T-cell (primary cell): ENCODE measurements around the gene CTSL. TPM values are rescaled to one million over a fixed set of nuclear protein-coding genes. Genes with fewer than 3 reads are reported as not detected.

Experiments used
- ATAC-seq, 4 experiments: fragments of 200-7000 bp in 3 of 4; fragments of 150-1000 bp in 1 of 4; cut with Tn5 transposase; replicated peaks in 1 of 4; 1 replicate in 3 of 4; 2 replicates in 1 of 4; pipeline ENCODE4 v1.10.0; 2021; ENCODE audit warnings: moderate library complexity in 3 of 4, mild to moderate bottlenecking in 2 of 4, moderate number of reproducible peaks in 1 of 4
- CTCF ChIA-PET, 2 donors: fragments of 300-600 bp; sonication (Branson Sonifier 250); formaldehyde crosslinking; loops; one replicate each; lab custom pipeline; 2022; ENCODE audit warnings: antibody characterized with exemption in 2 of 2; lab: Charles Lee
- POLR2A ChIA-PET, 2 donors: fragments of 300-600 bp; sonication (Branson Sonifier 250); formaldehyde crosslinking; loops; one replicate each; lab custom pipeline; 2022; ENCODE audit warnings: antibody characterized with exemption in 2 of 2; lab: Charles Lee
- DNase-seq, 35 experiments: peaks; one replicate each; pipeline versions ENCODE4 v3.0.0 to v3.0.0-alpha.2; 2013 to 2023
- H3K27ac ChIP-seq: one replicate; pipeline ENCODE4 v1.5.1; 2013; ENCODE audit warnings: low read length
- H3K27me3 ChIP-seq, 2 experiments: replicated peaks in 1 of 2; 1 replicate in 1 of 2; 2 replicates in 1 of 2; pipeline versions ENCODE4 v1.6.1 to v1.7.0; 2013; ENCODE audit warnings: low read length in 1 of 2, mixed read lengths in 1 of 2; ENCODE audit not compliant: control insufficient read depth in 2 of 2, insufficient read depth in 2 of 2; ENCODE audit errors: extremely low read depth in 1 of 2
- H3K36me3 ChIP-seq, 2 donors: 1 replicate in 1 of 2; 2 replicates in 1 of 2; pipeline versions ENCODE4 v1.6.1 to v1.7.0; 2013; ENCODE audit warnings: low read length in 1 of 2; ENCODE audit not compliant: control insufficient read depth in 2 of 2, insufficient read depth in 1 of 2; ENCODE audit errors: extremely low read depth in 1 of 2
- H3K4me1 ChIP-seq, 2 experiments: 1 replicate in 1 of 2; 2 replicates in 1 of 2; pipeline versions ENCODE4 v1.6.1 to v1.7.0; 2013; ENCODE audit warnings: low read length in 2 of 2, mixed read lengths in 1 of 2; ENCODE audit not compliant: insufficient read depth in 2 of 2, control insufficient read depth in 1 of 2; ENCODE audit errors: extremely low read depth in 1 of 2
- H3K4me3 ChIP-seq, 2 donors: 1 replicate in 1 of 2; 2 replicates in 1 of 2; pipeline versions ENCODE4 v1.5.1 to v1.7.0; 2013; ENCODE audit warnings: mild to moderate bottlenecking in 2 of 2, low read length in 1 of 2, moderate library complexity in 1 of 2; ENCODE audit not compliant: control insufficient read depth in 1 of 2; ENCODE audit errors: extremely low read depth in 1 of 2
- H3K9me3 ChIP-seq: 2 replicates; pipeline ENCODE4 v1.7.0; 2013
- H3K27ac Mint-ChIP-seq, 2 donors: one replicate each; pipeline ENCODE4 v1.8.0; 2020 to 2021; ENCODE audit warnings: mild to moderate bottlenecking in 2 of 2, mixed read lengths in 2 of 2
- H3K27me3 Mint-ChIP-seq, 2 donors: one replicate each; pipeline ENCODE4 v1.8.0; 2021 to 2022; ENCODE audit warnings: mixed read lengths in 2 of 2
- H3K36me3 Mint-ChIP-seq: one replicate; pipeline ENCODE4 v1.8.0; 2021; ENCODE audit warnings: mixed read lengths
- H3K4me1 Mint-ChIP-seq, 3 donors: one replicate each; pipeline ENCODE4 v1.8.0; 2020 to 2022; ENCODE audit warnings: mixed read lengths in 3 of 3, mild to moderate bottlenecking in 1 of 3
- H3K4me3 Mint-ChIP-seq, 3 donors: one replicate each; pipeline ENCODE4 v1.8.0; 2020 to 2022; ENCODE audit warnings: mild to moderate bottlenecking in 3 of 3, mixed read lengths in 3 of 3, moderate library complexity in 3 of 3
- H3K9me3 Mint-ChIP-seq, 3 donors: one replicate each; pipeline ENCODE4 v1.8.0; 2020 to 2022; ENCODE audit warnings: mixed read lengths in 3 of 3
- WGBS: methylation state at CpG from one replicate; pipeline ENCODE4 v1.1.5; 2013; ENCODE audit warnings: missing lambda C conversion rate; ENCODE audit not compliant: insufficient coverage; 5-methylcytosine and 5-hydroxymethylcytosine counted together
- total RNA-seq, 35 experiments: library from RNA in 6 of 35; stranded (reverse) in 6 of 35; fragments of 120-200 nt in 1 of 35; gene quantifications; one replicate each; pipeline versions ENCODE4 v1.2.1 to v1.2.4 and lab custom pipeline; 2013 to 2026

Gene CTSL
- total RNA-seq, 5 donors from 2014 or later (not counting 1 experiment from before 2014, with no cell fraction given), result 0.54 to 141 (median 54.5) TPM

- H3K4me1 ChIP-seq, result peaks cover 21 to 24% of the 10 kb centered on the region in 2 experiments
- Mint-ChIP-seq H3K4me3 (no peak overlapping the region), H3K9me3 (no peaks in the 10 kb centered on the region), H3K27me3 (no peaks in the 10 kb centered on the region), H3K27ac (no peak overlapping the region), H3K4me1 (peaks cover 16 to 26% (median 24%) of the 10 kb centered on the region in 3 donors), H3K36me3 (no peaks in the 10 kb centered on the region)
- no peak for DNase-seq
- peaks cover 0 to 4% of the 10 kb centered on the region in 2 donors for H3K36me3 ChIP-seq
- peaks cover 0 to 4% of the 10 kb centered on the region in 2 experiments for H3K27me3 ChIP-seq
- no peaks in the 10 kb centered on the region for H3K9me3 ChIP-seq
- ChIA-PET POLR2A (no interaction called here), CTCF (no interaction called here)
- no peak for ATAC-seq
- H3K4me3 ChIP-seq, result no peak overlapping the region
- WGBS, result 59% methylated on average over 2 of the region's 4 CpGs
- no peak overlapping the region for H3K27ac ChIP-seq
Observed at GRCh38 chr9:87682085-87682484, 43.8 kb upstream of the CTSL start.

GRCh38 chr9:87682618-87683017, 43.3 kb upstream of the CTSL start:
- 87% methylated on average over 4 of the region's 4 CpGs for WGBS
- H3K4me1 Mint-ChIP-seq, result peaks cover 16 to 26% (median 26%) of the 10 kb centered on the region in 3 donors
- H3K27me3 Mint-ChIP-seq, result no peaks in the 10 kb centered on the region
- no peak overlapping the region for H3K27ac Mint-ChIP-seq
- POLR2A ChIA-PET, result no interaction called here
- Histone ChIP-seq H3K4me3 (no peak overlapping the region), H3K27me3 (peaks cover 0 to 2% of the 10 kb centered on the region in 2 experiments), H3K27ac (no peak overlapping the region), H3K9me3 (no peaks in the 10 kb centered on the region), H3K36me3 (peaks cover 0 to 4% of the 10 kb centered on the region in 2 donors), H3K4me1 (peaks cover 21 to 24% of the 10 kb centered on the region in 2 experiments)
- H3K9me3 Mint-ChIP-seq, result no peaks in the 10 kb centered on the region
- H3K36me3 Mint-ChIP-seq, result no peaks in the 10 kb centered on the region
- CTCF ChIA-PET, result no interaction called here
- no peak for ATAC-seq
- DNase-seq, result no peak
- no peak overlapping the region for H3K4me3 Mint-ChIP-seq

- Mint-ChIP-seq H3K4me1 (peaks cover 16 to 23% (median 16%) of the 10 kb centered on the region in 3 donors), H3K27me3 (no peaks in the 10 kb centered on the region), H3K4me3 (no peak overlapping the region), H3K27ac (no peak overlapping the region), H3K9me3 (no peaks in the 10 kb centered on the region), H3K36me3 (no peaks in the 10 kb centered on the region)
- 87% methylated on average over 22 of the region's 24 CpGs for WGBS
- Histone ChIP-seq H3K4me1 (peaks cover 20 to 22% of the 10 kb centered on the region in 2 experiments), H3K36me3 (peaks cover 0 to 4% of the 10 kb centered on the region in 2 donors), H3K27ac (no peak overlapping the region), H3K27me3 (peaks cover 0 to 2% of the 10 kb centered on the region in 2 experiments), H3K9me3 (no peaks in the 10 kb centered on the region), H3K4me3 (no peak overlapping the region)
- ATAC-seq (no peak), DNase-seq (no peak)
- POLR2A ChIA-PET, result interaction anchor here in 1 of 2 donors (0.6 kb wide), 1 partner anchor 28 kb away, joined by 3 read pairs; no protein-coding TSS in a partner anchor
- CTCF ChIA-PET, result no interaction called here
Observed at GRCh38 chr9:87683751-87684626, 41.9 kb upstream of the CTSL start.

- DNase-seq, result peak in 1 of 35 experiments; percentile 12
- ATAC-seq, result no peak
- Histone ChIP-seq H3K4me1 (peaks cover 17 to 19% of the 10 kb centered on the region in 2 experiments), H3K36me3 (peaks cover 0 to 4% of the 10 kb centered on the region in 2 donors), H3K4me3 (no peak overlapping the region), H3K9me3 (no peaks in the 10 kb centered on the region), H3K27me3 (peaks cover 0 to 2% of the 10 kb centered on the region in 2 experiments), H3K27ac (no peak overlapping the region)
- Mint-ChIP-seq H3K4me3 (peak overlapping the region in 1 of 3 donors; percentile 60), H3K9me3 (peaks cover 0 to 6% (median 0%) of the 10 kb centered on the region in 3 donors), H3K36me3 (no peaks in the 10 kb centered on the region), H3K4me1 (peaks cover 16 to 23% (median 16%) of the 10 kb centered on the region in 3 donors), H3K27ac (peak overlapping the region in 1 of 2 donors; percentile 87), H3K27me3 (no peaks in the 10 kb centered on the region)
- ChIA-PET POLR2A (interaction anchor here in 1 of 2 donors (0.6 kb wide), 2 partner anchors 27 to 268 kb away, joined by 3 to 4 read pairs; no protein-coding TSS in a partner anchor), CTCF (no interaction called here)
- 80% methylated on average over 11 of the region's 11 CpGs for WGBS
Observed at GRCh38 chr9:87684627-87685219, 41.2 kb upstream of the CTSL start.

GRCh38 chr9:87685441-87685840, 40.5 kb upstream of the CTSL start:
- Histone ChIP-seq H3K36me3 (peaks cover 0 to 4% of the 10 kb centered on the region in 2 donors), H3K4me3 (no peak overlapping the region), H3K9me3 (no peaks in the 10 kb centered on the region), H3K27ac (no peak overlapping the region), H3K27me3 (peaks cover 0 to 2% of the 10 kb centered on the region in 2 experiments), H3K4me1 (peaks cover 17 to 19% of the 10 kb centered on the region in 2 experiments)
- Mint-ChIP-seq H3K9me3 (peaks cover 0 to 6% (median 0%) of the 10 kb centered on the region in 3 donors), H3K27me3 (no peaks in the 10 kb centered on the region), H3K27ac (peak overlapping the region; percentile 87 to 90), H3K36me3 (no peaks in the 10 kb centered on the region), H3K4me1 (peaks cover 16 to 23% (median 16%) of the 10 kb centered on the region in 3 donors), H3K4me3 (peak overlapping the region; percentile 18 to 60 (median 56))
- DNase-seq (no peak), ATAC-seq (peak in 3 of 4 experiments; percentile 42 to 50 (median 43))
- CTCF ChIA-PET, result no interaction called here
- POLR2A ChIA-PET, result interaction anchor here in 1 of 2 donors (0.5 to 0.6 kb wide), 2 partner anchors 116 to 268 kb away, joined by 4 read pairs; no protein-coding TSS in a partner anchor
- no CpG with 5 or more reads among the region's 4 CpGs for WGBS
